Measurements from ENCODE around the gene PLEKHJ1. TPM values are rescaled to one million over a fixed set of nuclear protein-coding genes. Genes with fewer than 3 reads are reported as not detected.

Gene PLEKHJ1
- total and polyA plus RNA-seq, 2 of the 13 experiments (the other 11 are each of a cell fraction or from before 2014, with no cell fraction given), result 70.5 to 130 TPM

DNA sequence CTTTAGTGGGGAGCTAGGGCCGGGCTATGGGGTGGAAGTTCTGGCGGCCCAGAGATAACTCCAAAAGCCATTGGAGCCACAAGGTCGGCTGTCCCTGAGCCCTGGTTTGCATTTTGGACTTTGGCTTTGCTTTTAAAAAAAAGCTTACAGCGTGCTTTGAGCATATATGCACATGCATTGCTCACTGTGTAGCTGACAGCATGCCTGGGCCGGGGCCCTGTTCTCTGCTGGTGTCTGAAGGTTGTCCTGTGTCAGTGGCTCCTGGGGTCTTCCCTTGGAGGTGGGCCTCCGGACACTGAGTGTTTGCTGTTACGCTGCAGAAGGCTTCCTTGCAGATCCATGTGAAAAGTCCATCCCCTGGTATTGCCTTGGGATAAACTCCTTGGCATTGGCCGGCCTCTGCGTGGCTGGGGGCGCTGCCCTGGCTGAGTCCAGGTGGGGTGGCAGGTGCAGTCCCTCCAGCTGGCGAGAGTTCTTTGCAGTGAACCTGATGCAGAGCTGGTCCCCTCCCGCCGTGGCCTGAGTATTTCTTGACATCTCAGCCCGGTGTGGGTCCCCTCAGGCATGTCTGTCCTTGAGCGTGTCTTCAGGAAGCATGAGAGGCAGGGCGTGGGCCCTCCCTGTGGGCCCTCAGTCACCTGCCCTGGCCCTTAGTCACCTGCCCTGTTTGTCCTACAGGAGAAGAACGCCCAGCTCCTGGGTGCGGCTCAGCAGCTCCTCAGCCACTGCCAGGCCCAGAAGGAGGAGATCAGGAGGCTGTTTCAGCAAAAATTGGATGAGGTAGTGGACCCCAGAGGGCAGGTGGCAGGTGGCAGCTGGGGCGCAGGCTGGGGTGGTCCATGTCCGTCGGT is 23.0 kb downstream of the PLEKHJ1 start (continued):
- TF ChIP-seq, protein P1, sequence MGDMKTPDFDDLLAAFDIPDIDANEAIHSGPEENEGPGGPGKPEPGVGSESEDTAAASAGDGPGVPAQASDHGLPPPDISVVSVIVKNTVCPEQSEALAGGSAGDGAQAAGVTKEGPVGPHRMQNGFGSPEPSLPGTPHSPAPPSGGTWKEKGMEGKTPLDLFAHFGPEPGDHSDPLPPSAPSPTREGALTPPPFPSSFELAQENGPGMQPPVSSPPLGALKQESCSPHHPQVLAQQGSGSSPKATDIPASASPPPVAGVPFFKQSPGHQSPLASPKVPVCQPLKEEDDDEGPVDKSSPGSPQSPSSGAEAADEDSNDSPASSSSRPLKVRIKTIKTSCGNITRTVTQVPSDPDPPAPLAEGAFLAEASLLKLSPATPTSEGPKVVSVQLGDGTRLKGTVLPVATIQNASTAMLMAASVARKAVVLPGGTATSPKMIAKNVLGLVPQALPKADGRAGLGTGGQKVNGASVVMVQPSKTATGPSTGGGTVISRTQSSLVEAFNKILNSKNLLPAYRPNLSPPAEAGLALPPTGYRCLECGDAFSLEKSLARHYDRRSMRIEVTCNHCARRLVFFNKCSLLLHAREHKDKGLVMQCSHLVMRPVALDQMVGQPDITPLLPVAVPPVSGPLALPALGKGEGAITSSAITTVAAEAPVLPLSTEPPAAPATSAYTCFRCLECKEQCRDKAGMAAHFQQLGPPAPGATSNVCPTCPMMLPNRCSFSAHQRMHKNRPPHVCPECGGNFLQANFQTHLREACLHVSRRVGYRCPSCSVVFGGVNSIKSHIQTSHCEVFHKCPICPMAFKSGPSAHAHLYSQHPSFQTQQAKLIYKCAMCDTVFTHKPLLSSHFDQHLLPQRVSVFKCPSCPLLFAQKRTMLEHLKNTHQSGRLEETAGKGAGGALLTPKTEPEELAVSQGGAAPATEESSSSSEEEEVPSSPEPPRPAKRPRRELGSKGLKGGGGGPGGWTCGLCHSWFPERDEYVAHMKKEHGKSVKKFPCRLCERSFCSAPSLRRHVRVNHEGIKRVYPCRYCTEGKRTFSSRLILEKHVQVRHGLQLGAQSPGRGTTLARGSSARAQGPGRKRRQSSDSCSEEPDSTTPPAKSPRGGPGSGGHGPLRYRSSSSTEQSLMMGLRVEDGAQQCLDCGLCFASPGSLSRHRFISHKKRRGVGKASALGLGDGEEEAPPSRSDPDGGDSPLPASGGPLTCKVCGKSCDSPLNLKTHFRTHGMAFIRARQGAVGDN (CRISPR knock-in tag; IDR thresholded peaks at IDR 0.05), result peak; percentile 99
- TF ChIP-seq ZNF232 (CRISPR knock-in tag; IDR thresholded peaks at IDR 0.05; ENCODE audit: borderline replicate concordance), result peak; percentile 97
- peak; percentile 43; the same call in 1 of the 2 replicates for TF ChIP-seq SP4 (CRISPR knock-in tag; IDR thresholded peaks at IDR 0.05)
- TF ChIP-seq, protein P2, sequence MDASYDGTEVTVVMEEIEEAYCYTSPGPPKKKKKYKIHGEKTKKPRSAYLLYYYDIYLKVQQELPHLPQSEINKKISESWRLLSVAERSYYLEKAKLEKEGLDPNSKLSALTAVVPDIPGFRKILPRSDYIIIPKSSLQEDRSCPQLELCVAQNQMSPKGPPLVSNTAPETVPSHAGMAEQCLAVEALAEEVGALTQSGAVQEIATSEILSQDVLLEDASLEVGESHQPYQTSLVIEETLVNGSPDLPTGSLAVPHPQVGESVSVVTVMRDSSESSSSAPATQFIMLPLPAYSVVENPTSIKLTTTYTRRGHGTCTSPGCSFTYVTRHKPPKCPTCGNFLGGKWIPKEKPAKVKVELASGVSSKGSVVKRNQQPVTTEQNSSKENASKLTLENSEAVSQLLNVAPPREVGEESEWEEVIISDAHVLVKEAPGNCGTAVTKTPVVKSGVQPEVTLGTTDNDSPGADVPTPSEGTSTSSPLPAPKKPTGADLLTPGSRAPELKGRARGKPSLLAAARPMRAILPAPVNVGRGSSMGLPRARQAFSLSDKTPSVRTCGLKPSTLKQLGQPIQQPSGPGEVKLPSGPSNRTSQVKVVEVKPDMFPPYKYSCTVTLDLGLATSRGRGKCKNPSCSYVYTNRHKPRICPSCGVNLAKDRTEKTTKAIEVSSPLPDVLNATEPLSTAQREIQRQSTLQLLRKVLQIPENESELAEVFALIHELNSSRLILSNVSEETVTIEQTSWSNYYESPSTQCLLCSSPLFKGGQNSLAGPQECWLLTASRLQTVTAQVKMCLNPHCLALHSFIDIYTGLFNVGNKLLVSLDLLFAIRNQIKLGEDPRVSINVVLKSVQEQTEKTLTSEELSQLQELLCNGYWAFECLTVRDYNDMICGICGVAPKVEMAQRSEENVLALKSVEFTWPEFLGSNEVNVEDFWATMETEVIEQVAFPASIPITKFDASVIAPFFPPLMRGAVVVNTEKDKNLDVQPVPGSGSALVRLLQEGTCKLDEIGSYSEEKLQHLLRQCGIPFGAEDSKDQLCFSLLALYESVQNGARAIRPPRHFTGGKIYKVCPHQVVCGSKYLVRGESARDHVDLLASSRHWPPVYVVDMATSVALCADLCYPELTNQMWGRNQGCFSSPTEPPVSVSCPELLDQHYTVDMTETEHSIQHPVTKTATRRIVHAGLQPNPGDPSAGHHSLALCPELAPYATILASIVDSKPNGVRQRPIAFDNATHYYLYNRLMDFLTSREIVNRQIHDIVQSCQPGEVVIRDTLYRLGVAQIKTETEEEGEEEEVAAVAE (CRISPR knock-in tag; IDR thresholded peaks at IDR 0.05; ENCODE audit: borderline replicate concordance), result peak; percentile 64; the same call in 1 of the 2 replicates
- TF ChIP-seq HNRNPLL (IDR thresholded peaks at IDR 0.05; ENCODE audit: low read depth, low read length, poor library complexity, severe bottlenecking), result no peak
- TF ChIP-seq BRD4 (CRISPR knock-in tag; IDR thresholded peaks at IDR 0.05), result no peak
- TF ChIP-seq ZNF816 (CRISPR knock-in tag; IDR thresholded peaks at IDR 0.05; ENCODE audit: borderline replicate concordance), result peak; percentile 89; the same call in 1 of the 2 replicates
- peak; percentile 66; the same call in 1 of the 2 replicates for TF ChIP-seq ZNF879 (CRISPR knock-in tag; IDR thresholded peaks at IDR 0.05)
- no peak for TF ChIP-seq ZNF407 (CRISPR knock-in tag; IDR thresholded peaks at IDR 0.05; ENCODE audit: not compliant biosample characterization)
- no peak for TF ChIP-seq PAWR (CRISPR knock-in tag; IDR thresholded peaks at IDR 0.05; ENCODE audit: borderline replicate concordance)
